Measurements from ENCODE around the gene SPRED2.
A peak's percentile ranks its signal among the peaks of the same experiment; 100 is the strongest.

SPRED2 gene

DNA sequence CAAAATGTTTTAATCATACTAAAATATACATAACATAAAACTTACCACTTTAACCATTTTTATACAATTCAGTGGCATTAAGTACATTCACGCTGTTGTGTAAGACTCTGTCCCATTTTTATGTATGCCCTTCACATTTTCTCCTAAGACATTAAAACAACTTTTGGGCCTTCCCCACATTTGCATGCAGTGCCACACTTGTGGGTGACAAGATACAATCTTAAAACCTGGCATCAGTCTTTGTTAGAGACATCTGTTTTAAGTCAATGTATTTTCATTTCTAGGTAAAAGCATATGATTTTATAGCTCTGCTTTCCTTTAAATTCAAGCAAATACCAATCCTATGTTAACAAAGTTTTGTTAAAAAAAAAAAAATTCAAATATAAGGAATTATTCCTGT lies 17.3 kb downstream of the SPRED2 start:
- no peak for DNase-seq (ENCODE audit: low spot score)

GRCh38 chr2:65413610-65414009 lies 18.8 kb downstream of the SPRED2 start:
- DNase-seq (ENCODE audit: low spot score): no peak

DNA sequence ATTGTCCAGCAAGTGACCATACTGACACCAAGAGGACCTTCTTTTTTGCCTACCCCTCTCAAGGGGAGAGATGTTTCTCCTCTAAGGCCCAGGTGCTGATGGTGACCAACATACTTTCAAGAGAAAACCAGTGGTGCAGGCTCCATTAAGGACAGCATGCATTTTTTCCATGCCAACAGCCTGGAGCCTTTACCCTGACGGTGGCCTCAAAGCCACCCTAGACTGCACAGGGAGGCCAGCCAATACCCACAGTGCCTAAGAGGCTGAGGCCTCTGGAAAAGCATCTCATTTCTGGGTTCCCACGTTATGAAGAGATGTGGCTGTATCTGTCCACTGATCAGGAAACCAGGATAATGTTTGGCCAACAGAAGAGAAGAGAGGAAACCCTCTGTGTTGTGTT lies 19.3 kb downstream of the SPRED2 start:
- no peak for DNase-seq (ENCODE audit: low spot score)

DNA sequence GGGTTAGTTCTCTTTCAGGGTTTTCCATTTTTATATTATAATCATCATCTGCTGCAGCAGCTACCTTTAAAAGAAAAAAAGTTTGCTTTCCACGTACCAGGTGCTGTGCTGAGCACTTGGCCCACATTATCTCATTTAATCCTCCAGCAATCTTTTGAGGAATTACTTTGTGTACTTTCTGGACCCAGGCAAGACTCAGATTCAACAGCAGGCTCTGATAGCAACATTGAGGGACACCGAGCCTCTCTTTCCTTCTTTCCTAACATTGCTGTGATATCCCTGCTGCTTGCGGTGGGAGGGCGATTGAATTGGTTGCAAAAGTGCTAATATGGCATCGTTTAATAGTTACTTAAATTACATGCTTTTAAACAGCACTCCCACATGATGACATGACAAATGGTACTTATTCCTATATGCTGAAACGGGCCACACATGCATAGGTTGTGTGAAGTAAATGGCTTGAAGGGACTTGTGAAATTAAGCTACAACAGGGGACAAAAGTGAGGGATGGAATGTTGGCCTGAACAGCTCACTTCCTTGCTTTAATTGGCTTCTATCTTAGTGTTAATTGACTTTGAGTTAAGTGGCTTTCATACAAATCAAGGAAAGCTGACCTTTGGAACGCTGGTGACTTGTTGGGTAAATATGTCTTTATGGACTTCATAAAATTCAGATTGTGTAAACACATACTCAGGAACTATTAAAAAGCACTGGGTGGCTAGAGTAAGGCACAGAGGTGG lies 21.2 kb downstream of the SPRED2 start:
- no peak for DNase-seq (ENCODE audit: low spot score)

DNA sequence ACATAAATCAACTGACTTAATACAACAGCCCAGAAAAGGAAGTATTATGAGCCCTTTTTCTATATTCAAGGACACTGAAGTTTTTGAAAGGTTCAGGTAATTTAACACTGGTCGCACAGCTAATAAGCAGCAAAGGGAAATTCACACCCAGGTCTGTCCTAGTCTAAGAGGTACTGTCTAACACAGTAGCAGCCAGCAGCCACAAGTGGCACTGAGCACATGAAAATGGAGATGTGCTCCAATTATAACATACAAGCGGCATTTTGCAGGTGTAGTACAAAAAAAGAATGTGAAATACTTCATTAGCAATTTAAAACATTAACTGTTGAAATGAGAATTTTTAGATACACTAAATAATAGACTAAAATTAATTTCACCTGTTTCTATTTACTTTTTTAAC lies 23.4 kb downstream of the SPRED2 start:
- DNase-seq (ENCODE audit: low spot score): no peak

GRCh38 chr2:65407240-65407639 lies 25.2 kb downstream of the SPRED2 start:
- no peak for DNase-seq (ENCODE audit: low spot score)

DNA sequence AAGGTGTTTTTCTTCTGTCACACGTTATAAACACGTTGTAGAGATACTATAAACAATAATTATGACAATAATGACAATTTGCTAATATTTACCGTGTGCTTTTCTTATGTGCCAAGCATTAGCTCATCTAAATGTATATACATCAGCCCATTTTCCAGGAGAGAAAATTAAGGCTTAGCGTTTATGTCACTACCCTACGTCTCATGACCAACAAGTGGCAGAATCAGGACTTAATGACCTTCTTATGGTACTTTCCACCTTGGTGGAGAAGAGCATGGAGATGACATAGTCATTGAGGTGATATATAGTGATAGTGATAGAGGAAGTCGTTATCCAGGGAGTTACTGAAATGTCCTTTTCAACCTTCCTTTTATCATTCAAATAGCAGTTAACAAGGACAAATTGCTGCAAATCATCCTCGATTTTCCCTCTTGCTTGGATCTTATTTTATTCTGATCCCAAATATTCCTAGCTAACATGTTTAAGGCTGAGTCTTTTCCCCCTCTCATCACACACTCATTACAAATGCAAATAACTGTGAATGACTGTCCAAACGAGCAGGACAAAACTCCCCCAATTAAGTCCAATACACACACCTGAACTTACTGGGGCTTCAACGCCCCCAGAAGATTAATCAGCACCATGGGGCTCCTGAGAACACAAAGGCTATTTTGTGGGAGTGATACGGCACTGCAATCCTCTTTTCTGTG lies 27.3 kb downstream of the SPRED2 start:
- DNase-seq (ENCODE audit: low spot score): no peak

DNA sequence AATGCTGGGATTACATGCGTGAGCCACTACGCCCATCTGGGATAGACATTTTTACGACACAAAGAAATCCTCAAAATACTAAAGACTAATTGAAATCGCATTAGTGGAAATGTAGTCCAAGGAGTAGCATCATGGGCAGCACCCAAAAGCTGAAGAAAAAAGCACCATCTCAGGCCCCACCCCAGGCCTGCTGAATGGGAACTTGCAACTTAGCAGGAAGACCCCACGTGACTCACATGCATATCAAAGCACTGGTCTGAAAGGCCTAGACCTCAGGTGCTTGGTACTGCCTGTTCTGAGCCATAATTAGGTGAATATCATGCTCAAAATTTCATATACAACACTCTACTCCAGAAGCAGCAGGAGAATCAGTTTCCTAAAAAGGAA lies 28.9 kb downstream of the SPRED2 start:
- no peak for DNase-seq (ENCODE audit: low spot score)

GRCh38 chr2:65402780-65403528 lies 29.4 kb downstream of the SPRED2 start:
- no peak for DNase-seq (ENCODE audit: low spot score)

GRCh38 chr2:65402323-65402722 lies 30.1 kb downstream of the SPRED2 start:
- DNase-seq (ENCODE audit: low spot score): no peak

GRCh38 chr2:65397122-65397521 lies 35.3 kb downstream of the SPRED2 start:
- no peak for DNase-seq (ENCODE audit: low spot score)

DNA sequence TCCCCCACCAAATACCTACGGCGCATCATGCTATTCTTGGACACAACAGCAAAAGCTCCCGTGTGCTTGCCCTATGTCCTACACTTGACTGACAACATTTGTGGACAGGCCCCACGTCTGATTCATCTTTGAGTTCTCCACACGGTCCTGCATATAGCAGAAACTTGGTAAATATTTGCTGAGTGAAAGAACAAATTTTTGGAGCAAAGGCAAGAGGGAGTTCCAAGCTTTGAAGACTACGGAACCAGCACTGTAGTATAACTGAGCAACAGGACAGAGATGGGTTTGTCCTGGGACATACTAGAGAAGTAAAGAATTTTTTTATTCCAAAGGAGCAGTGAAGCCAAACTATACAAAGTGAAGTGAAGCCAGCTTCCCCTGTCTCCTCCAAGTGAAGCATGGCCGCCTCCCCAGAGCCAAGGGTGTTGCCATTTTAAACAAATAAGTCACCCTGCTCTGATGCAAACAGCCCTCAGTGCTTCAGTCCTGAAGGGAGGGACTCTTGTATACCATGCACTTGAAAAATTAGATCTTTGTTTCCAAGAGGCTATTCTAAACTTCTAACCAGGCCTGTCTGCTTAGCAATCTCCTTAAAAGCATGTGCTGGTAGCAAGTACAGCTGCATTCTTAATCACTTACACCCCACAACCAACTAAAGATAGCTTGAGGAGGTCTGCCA lies 35.9 kb downstream of the SPRED2 start:
- DNase-seq (ENCODE audit: low spot score): no peak

- no peak for DNase-seq (ENCODE audit: low spot score)
Observed at GRCh38 chr2:65395621-65396347, 36.6 kb downstream of the SPRED2 start.

- no peak for DNase-seq (ENCODE audit: low spot score)
Observed at GRCh38 chr2:65393743-65394422, 38.5 kb downstream of the SPRED2 start.

DNA sequence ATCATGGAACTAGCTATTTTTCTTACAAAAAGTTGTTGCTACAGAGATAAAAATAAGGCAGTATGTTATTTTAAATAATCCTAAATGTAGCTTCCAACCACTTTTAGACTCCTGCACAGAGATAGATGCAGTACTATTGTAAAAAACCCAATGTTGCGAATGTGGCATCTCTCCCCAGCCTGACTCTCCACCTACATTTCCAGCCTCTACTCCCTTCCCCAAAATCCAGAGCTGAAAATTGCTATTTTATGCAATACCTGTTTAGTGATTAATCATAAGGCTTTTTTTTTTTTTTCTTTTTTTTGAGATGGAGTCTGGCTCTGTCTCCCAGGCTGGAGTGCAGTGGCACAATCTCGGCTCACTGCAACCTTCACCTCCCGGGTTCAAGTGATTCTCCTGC lies 39.4 kb downstream of the SPRED2 start:
- no peak for DNase-seq (ENCODE audit: low spot score)

DNA sequence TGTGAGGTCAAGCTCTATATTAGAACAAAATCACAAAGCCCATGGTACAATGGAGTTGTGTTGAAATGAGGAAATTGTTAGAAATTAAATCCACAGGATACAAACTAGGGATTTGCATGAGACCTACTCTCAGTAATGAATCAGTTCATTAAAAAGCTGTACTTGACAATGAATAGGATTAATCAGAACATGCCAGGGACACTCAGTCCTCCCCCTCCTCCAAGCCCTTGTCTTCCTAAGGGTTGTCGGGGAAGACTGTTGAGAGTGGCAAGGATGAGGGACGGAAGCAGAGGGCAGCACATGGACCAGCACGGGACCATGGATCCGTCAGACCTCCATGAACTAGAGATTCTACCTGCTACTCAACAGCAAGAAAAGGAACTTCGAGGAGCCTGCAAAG lies 39.8 kb downstream of the SPRED2 start:
- DNase-seq (ENCODE audit: low spot score): no peak

DNA sequence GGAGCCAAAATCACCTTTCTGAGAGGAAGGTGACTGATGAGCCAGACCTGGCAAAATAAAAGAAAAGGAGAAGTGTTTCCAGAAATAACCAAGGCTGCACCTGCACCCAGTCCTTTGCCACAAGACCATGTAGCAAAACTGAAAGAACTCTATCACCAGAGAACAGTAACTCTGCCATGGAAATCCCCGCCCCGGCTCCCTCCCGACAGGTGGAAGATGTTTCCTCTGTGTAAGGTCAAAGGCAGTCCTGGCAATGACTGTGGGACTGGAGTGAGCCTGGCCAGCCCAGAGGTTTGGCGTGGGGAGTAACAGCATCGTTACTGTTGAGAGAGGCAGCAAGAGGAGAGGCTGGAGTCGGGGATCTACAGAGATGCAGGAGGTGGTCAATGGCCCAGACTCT lies 42.3 kb downstream of the SPRED2 start:
- DNase-seq (ENCODE audit: low spot score): no peak

DNA sequence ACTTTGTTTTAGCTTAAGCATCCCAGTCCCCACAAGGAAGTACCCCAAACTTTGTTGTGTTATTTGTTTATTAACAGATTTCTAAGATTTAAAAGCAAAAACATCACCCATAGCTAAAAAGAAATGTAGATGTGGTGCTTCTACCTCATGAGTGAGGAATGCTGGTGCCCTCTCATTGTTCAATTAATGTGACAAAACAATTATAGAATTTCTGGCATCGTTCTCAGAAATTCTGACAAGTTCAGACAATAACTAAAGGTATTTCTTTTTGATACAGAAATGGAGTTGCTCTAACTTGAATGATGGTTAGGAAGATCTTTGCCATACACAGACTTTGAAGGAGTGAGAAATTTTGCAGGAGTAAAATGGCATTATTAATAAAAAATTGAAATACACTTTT lies 42.9 kb downstream of the SPRED2 start:
- DNase-seq (ENCODE audit: low spot score): no peak

DNA sequence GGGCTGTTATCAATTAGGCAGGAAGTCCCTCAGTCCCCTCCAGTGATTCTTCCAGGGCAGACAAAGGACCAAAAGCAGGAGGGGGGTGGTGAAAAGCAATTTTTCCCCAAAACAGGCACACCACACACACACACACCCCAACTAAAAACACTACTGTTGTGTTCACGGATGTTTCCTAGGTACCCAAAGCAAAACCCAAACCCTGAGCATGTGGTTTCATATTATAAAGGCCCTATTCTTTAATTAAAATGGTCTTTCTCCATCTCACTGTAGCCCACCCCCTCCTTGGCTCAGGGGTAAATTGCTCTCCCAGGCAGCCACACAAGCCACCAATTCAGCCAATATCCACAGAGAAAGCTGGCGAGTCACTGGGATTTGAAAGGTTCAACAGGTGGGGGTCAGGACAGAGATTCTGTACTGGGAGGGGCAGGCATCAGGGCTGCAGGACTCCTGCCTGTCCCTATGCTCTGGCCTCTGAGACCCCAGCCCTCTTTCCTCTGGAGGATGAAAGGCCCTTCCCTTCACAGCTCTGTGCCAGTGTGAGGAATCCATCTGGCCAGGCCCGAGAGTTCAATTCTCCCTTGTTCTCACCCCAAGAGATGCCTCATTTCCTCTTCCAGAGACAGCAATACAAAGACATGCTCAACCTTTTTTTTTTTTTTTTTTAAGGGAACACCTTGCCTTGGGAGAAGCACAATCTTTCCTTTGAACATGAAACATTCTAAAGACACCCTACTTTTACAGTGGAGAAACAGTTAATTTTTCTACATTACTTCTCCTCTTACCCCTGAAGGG lies 43.6 kb downstream of the SPRED2 start:
- no peak for DNase-seq (ENCODE audit: low spot score)

GRCh38 chr2:65388051-65388531 lies 44.3 kb downstream of the SPRED2 start:
- DNase-seq (ENCODE audit: low spot score): peak; percentile 56
